ENCODE results near the gene IFNGR2.

DNA sequence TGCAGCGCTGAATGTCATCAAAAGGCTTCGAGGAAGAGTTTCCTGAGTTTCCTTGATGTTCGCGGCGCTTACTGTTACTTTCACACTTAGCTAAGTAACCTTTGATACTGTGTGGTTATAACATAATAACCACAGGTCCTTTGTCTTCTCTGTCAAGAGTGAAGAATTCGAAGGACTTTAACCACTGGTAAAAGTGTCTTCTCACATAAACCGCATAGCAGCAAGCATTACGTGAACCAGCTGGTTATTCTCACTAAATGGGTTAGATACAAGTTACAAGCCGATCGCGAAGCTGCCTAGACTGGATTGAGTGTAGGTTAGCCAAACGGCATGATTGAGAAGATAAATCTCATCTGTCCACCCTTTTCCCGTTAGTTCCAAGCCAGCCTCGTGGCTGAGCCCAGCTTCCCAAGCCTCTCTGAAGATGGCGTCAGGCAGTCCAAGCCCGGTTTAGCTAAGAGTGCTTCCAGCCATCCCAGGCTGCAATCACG is 18.3 kb upstream of the IFNGR2 start:
- TF ChIP-seq, protein P1, sequence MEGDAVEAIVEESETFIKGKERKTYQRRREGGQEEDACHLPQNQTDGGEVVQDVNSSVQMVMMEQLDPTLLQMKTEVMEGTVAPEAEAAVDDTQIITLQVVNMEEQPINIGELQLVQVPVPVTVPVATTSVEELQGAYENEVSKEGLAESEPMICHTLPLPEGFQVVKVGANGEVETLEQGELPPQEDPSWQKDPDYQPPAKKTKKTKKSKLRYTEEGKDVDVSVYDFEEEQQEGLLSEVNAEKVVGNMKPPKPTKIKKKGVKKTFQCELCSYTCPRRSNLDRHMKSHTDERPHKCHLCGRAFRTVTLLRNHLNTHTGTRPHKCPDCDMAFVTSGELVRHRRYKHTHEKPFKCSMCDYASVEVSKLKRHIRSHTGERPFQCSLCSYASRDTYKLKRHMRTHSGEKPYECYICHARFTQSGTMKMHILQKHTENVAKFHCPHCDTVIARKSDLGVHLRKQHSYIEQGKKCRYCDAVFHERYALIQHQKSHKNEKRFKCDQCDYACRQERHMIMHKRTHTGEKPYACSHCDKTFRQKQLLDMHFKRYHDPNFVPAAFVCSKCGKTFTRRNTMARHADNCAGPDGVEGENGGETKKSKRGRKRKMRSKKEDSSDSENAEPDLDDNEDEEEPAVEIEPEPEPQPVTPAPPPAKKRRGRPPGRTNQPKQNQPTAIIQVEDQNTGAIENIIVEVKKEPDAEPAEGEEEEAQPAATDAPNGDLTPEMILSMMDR (tag by site-specific recombination; IDR thresholded peaks at IDR 0.05), result no peak
- TF ChIP-seq ZNF24 (tag by site-specific recombination; IDR thresholded peaks at IDR 0.05) (no peak), KLF10 (tag by site-specific recombination; IDR thresholded peaks at IDR 0.05) (no peak), ZNF18 (tag by site-specific recombination; IDR thresholded peaks at IDR 0.05) (no peak), GLIS2 (tag by site-specific recombination; IDR thresholded peaks at IDR 0.05) (no peak)
- TF ChIP-seq, protein P2, sequence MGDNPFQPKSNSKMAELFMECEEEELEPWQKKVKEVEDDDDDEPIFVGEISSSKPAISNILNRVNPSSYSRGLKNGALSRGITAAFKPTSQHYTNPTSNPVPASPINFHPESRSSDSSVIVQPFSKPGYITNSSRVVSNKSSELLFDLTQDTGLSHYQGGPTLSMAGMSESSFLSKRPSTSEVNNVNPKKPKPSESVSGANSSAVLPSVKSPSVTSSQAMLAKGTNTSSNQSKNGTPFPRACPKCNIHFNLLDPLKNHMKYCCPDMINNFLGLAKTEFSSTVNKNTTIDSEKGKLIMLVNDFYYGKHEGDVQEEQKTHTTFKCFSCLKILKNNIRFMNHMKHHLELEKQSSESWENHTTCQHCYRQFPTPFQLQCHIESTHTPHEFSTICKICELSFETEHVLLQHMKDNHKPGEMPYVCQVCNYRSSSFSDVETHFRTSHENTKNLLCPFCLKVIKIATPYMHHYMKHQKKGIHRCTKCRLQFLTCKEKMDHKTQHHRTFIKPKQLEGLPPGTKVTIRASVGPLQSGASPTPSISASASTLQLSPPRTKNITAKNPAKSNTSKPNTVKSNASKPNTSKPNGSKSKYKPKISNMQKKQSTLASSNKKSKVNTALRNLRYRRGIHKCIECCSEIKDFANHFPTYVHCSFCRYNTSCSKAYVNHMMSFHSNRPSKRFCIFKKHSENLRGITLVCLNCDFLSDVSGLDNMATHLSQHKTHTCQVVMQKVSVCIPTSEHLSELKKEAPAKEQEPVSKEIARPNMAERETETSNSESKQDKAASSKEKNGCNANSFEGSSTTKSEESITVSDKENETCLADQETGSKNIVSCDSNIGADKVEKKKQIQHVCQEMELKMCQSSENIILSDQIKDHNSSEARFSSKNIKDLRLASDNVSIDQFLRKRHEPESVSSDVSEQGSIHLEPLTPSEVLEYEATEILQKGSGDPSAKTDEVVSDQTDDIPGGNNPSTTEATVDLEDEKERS (tag by site-specific recombination; IDR thresholded peaks at IDR 0.05), result no peak
